GM15510 (cell line): ENCODE results near the gene SUSD6.

Source experiments
- POLR2A ChIP-seq: IDR thresholded peaks from 3 replicates; pipeline ENCODE4 v1.6.1; 2011; ENCODE audit warnings: borderline replicate concordance; ENCODE audit not compliant: insufficient read length; ENCODE audit errors: extremely low read depth

The SUSD6 gene

GRCh38 chr14:69625299-69626131, 14.1 kb downstream of the SUSD6 start:
- TF ChIP-seq POLR2A: peak; percentile 26

- no peak for TF ChIP-seq POLR2A
These were observed 14.7 kb downstream of the SUSD6 start for GRCh38 chr14:69626132-69626500.

- no peak for TF ChIP-seq POLR2A
These were observed 18.1 kb downstream of the SUSD6 start for GRCh38 chr14:69629225-69630127.

- TF ChIP-seq POLR2A: no peak
These were observed 19.0 kb downstream of the SUSD6 start for GRCh38 chr14:69630360-69630759.

- TF ChIP-seq POLR2A: no peak
These were observed 20.1 kb downstream of the SUSD6 start for GRCh38 chr14:69631509-69631908.

GRCh38 chr14:69632164-69632563, 20.8 kb downstream of the SUSD6 start:
- TF ChIP-seq POLR2A: no peak

DNA sequence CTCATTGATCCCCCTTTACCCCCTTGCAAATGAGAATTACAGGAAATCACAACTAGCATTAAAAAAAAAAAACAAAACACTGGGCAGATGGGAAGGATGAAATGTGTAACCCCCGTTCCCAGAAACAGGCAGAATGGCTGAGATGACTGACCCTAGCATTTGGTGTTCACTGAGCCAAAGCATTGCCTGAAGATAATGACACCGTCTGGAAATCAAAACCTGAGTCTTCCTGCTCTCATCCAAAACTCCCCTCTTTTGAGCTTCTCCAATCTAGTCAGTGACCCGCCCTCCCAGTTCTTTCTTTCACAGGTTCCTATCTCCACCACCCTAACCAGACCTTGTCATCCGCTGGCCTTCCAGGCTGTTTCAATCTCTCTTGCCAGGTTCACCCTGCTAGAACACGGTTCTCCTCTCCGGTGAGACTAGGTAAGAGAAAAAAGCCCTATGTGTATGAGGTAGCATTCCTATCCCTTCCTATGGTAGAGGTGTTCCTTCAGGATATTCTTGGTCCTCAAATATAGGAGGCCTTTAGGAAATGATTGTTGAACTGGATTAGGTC, 21.3 kb downstream of the SUSD6 start:
- no peak for TF ChIP-seq POLR2A

DNA sequence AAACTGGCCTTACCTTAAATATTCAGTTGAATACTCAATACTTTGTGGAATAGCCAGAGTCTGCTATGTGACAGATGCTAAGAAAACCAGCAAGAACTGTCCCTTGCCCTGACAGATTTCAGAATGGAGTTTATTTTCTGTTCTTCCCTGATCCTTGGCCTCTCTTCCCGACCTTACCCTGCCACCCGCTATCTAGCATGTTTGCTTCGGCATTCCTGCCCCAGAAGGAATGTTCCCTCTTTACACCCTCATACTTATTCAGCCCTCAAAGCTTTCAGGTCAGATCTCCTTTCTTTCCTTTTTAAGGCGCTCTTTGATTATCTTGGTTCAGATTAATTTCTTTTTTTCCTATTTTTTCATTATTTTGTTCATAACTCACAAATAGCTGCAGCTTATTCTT, 21.8 kb downstream of the SUSD6 start:
- TF ChIP-seq POLR2A: no peak

DNA sequence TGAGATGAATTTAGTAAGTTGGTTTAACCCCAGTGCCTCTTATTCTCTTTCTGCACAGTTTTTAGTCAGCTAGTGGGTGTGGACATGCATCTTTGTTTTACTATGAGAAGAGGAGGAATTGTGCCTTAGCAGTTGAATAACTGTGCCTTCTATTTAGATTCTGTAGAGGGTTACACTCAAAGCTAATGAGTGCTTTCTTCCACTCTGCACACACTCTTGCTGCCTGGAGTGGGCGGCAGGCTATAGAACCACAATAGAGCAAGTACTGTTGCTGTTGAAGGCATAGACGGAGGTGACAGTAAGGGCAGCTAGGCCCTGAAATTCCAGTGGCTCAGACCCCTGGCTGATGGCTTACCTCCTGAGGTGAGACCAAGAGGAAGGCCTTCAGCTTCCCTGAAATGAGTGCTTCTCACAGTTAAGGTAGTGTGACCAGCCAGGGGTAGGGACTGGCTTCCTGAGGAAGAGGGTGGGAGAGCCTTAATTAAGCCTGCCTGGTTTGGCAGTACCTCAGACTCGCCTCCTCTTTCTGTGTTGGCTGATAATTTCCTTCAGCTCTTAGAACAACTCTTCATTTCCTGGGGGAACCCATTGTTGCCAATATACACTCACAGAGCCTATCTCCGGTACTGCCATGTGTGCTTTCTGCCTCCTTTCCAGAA, 24.7 kb downstream of the SUSD6 start:
- TF ChIP-seq POLR2A: no peak

DNA sequence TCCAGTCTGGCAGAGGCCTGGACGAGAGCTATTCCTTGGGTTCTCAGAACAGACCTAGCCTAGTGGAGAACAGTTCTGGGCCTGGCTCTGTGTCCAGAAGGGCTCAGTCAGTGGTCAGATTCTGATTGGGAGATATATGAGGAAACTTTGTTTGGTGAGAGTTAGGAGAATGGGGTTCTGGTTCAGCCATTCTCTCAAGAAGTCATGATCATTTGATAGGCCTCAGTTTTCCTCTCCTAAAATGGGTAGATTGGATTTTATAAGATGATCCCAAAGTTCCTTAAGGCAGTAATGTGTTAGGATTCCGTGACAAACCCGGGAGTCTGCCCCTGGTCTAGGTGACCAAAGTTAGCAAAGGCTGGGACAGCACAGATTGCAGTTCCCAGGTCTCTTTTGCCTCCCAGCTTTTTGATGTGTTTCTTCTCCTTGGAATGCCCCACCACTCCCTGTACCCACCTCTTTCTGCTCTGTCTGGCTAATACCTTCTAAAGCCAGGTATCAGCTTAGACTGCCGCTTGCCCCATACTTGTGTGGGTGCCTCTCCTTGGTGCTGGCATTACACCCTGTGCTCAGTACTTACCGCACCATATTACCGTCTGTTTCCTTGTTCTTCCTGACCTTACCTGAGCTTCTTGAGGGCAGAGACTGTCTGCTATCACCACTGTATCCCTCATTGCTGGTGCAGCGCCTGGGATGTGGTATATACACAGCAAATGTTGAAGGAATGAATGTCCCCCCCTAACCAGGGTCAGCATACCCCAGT, 25.5 kb downstream of the SUSD6 start:
- no peak for TF ChIP-seq POLR2A

DNA sequence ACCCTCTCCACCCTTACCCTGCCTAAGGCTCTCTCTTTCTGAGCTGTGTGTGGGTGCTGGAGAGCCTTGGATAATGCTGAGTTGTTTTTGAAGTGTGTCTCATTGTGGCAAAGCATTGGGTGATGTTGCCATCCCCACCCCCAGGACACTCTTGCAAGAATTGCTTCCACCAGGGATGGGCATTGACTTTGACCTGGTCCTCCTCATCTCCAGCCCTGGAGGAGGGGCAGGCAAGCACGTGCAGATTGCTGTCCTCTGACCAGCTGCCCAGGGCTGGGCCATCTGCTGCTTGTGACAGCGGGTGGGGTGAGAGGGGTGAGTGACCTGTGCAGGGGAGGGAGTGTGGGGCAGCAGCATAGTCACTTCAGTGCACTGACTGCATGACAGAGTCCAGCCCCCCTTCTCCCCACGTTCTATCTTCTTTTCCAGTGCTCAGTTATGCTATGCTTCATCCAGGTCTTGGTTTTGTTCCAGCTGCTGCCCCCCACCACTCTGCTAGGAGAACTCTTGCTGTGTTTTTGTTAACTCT, 26.2 kb downstream of the SUSD6 start:
- TF ChIP-seq POLR2A: no peak

GRCh38 chr14:69640931-69641330, 29.5 kb downstream of the SUSD6 start:
- no peak for TF ChIP-seq POLR2A

DNA sequence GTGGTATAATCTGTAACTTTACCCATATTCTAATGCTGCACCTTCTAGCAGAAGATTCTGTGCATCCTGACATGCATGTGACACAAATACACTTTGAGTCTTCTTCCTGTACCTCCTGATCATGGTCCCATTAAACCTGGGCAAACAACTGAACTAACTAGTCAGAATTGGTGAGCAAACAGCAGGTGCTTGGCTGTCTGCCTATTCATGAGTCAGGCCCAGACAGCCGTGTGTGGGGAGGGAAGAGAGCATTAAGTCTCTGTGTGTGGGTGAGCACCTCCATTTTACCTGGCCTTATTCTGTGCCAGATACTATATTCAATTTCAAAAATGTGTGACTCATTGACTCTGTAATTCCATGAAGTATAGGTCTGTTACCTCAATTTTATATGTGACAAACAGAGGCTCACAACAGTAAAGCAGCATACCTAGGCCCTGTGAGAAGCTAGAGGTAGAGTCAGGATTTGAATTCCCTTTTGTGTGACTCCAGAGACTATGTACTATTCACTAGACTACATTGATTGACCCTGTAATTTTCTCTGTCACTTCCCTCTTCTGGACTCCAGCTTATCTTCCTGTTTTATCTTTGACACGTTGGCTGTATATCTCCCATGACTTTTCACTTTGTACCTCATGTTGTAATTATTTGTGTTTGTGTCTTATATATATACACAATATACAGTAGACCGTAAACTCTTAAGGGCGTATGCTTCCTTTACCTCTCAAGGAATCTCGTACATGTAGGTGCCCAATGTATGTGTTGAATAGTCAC, 32.2 kb downstream of the SUSD6 start:
- no peak for TF ChIP-seq POLR2A
